IPS-20b (cell line): ENCODE data around the gene UST.

Experiments used
- H3K27ac ChIP-seq: one replicate; pipeline ENCODE4 v1.5.1; 2013; ENCODE audit warnings: low read length
- H3K27me3 ChIP-seq: 2 replicates; pipeline ENCODE4 v1.6.1; 2013; ENCODE audit warnings: mild to moderate bottlenecking, low read length, inconsistent platforms; ENCODE audit not compliant: insufficient read depth
- H3K36me3 ChIP-seq: 2 replicates; pipeline ENCODE4 v1.6.1; 2013; ENCODE audit warnings: low read depth, mild to moderate bottlenecking, inconsistent platforms, low read length, moderate library complexity; ENCODE audit not compliant: insufficient read depth
- H3K4me1 ChIP-seq: 2 replicates; pipeline ENCODE4 v1.6.1; 2013; ENCODE audit warnings: mild to moderate bottlenecking, control low read depth, inconsistent platforms, low read length, moderate library complexity; ENCODE audit not compliant: insufficient read depth
- H3K4me3 ChIP-seq: 2 replicates; pipeline ENCODE4 v1.5.1; 2013; ENCODE audit warnings: mild to moderate bottlenecking, low read length, inconsistent platforms
- H3K9ac ChIP-seq: 2 replicates; pipeline ENCODE4 v1.6.1; 2013; ENCODE audit warnings: low read depth, mild to moderate bottlenecking, inconsistent platforms, low read length, moderate library complexity
- H3K9me3 ChIP-seq: 2 replicates; pipeline ENCODE4 v1.6.1; 2013; ENCODE audit warnings: mild to moderate bottlenecking, low read depth, low read length, inconsistent platforms; ENCODE audit not compliant: insufficient read depth

The UST gene

DNA sequence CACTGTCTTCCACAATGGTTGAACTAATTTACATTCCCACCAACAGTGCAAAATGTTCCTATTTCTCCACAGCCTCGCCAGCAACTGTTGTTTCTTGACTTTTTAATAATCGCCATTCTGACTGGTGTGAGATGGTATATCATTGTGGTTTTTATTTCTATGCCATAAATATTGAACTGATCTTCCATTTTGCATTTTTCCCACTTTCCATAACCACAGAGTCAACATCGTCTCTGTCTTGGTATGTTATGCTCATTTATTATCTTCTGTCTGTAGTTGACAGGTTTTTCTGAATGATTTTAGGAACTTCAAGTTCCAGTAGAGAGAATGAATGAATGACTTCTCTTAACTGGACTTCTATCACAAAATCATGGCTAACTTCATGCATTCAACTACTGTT is 259.8 kb downstream of the UST start:
- Histone ChIP-seq H3K4me1 (no peaks in the 10 kb centered on the region), H3K27me3 (no peaks in the 10 kb centered on the region), H3K9me3 (peaks cover 1% of the 10 kb centered on the region; the same call in 1 of the 2 replicates), H3K36me3 (peaks cover 6% of the 10 kb centered on the region), H3K4me3 (no peak overlapping the region), H3K27ac (no peak overlapping the region), H3K9ac (no peak overlapping the region)

DNA sequence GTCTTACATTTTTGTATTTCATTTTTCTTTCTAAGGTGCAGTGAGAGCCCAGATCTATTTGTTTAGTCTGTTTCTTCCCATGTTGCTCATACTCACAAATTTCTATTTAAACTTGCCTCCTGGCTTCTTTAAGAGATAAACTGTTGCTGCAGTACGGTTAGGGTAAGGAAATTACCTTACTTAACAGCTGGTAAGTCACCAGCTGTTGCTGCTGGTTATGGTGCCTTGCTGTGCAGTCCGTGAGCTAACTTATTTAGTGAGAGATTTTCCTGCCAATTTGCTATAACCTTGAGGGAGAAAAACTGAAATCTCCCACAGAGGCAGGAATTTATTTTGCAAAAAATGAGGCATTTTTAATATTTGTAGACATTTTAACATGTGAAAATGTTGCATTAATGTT is 261.0 kb downstream of the UST start:
- no peak overlapping the region for H3K27ac ChIP-seq

DNA sequence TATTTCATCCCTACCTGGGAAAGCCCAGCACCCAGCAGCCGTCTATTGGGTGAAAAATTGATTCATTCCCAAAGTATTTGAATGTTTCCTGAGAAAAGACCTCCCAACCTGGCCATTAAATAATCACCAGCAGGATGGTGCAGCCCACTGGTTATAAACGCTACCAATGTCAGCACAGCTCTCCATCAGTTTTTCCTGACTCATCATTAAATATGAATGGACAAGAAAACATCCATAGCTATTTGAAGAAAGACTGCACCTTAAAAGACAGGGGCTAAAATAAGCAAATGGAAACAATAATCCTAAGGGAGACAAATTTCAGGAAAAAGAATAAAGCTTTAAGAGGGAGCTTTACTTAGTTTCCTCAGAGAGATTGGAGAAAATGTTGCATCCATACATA is 261.9 kb downstream of the UST start:
- no peaks in the 10 kb centered on the region for H3K9me3 ChIP-seq
- no peak overlapping the region for H3K9ac ChIP-seq
- H3K27ac ChIP-seq, result no peak overlapping the region
- H3K36me3 ChIP-seq, result peaks cover 6% of the 10 kb centered on the region
- H3K27me3 ChIP-seq, result no peaks in the 10 kb centered on the region
- peaks cover 4% of the 10 kb centered on the region; the same call in 1 of the 2 replicates for H3K4me1 ChIP-seq
- no peak overlapping the region for H3K4me3 ChIP-seq

More for the DNA sequence above, 261.0 kb downstream of the UST start:
- H3K4me1 ChIP-seq, result no peaks in the 10 kb centered on the region; the same call in 1 of the 2 replicates
- H3K4me3 ChIP-seq, result no peak overlapping the region
- H3K9ac ChIP-seq, result no peak overlapping the region
- H3K27me3 ChIP-seq, result no peaks in the 10 kb centered on the region
- H3K36me3 ChIP-seq, result peaks cover 6% of the 10 kb centered on the region
- H3K9me3 ChIP-seq, result no peaks in the 10 kb centered on the region

DNA sequence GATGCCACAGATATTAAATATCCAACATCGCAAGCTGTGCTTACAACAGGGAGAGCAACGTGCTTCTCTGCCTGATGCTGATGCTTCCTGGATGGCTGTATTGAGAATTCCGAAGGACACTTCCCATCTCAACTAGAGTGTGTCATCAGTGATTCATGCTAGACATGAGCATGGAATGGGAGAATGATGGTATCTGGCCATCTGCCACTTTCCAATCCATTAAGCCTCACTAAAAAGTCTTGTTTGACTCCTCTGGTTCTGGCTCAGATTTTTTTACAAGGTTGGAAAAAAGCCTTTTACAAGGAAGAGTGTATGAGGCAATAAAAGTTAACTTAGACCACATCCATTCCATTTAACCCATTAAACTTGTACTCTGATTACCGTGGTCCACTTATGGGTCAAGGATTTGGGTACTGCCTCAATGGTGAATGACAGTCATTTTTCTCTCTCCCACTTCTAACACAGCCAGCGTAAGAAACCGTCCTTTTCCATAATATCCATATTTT is 265.3 kb downstream of the UST start:
- Histone ChIP-seq H3K27ac (no peak overlapping the region), H3K4me1 (peaks cover 17% of the 10 kb centered on the region; the same call in 1 of the 2 replicates), H3K4me3 (no peak overlapping the region), H3K27me3 (no peaks in the 10 kb centered on the region), H3K36me3 (no peaks in the 10 kb centered on the region), H3K9ac (no peak overlapping the region), H3K9me3 (no peaks in the 10 kb centered on the region)

DNA sequence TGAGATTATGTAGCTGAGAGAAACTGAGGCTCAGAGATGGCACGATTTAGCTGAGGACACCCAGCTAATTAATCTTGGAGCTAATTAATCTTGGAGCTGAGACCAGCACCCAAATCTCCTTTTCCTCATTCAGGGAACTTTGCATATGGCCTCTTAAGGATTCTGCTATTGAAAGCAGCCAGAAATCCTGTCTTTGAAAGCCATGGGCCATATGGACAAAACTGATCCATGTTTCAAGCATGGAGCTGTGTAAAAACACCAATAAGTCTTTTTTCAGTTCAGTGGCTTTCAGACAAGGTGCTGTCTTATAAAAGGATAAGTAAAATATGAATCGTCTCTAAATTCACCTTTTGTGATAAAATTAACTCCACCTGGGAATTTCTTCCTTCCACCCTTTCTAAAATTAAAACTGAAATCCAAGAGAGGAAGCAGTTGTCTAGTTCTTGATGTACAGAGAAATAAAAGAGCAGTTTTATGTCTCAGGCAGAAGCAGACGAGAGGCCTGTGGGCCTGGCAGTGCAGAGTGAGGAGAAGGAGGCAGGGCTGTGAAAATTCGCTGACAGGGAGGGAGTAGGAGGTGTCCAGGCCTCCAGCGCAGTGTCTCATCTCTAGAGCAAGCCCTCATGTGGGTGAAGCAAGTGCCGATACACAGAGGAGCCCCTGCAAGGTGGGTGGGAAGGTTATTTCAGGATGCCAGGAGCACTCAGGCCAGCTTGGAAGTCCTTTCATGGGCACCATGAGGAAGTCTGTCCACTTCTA is 266.9 kb downstream of the UST start:
- Histone ChIP-seq H3K9me3 (no peaks in the 10 kb centered on the region), H3K27ac (peak overlapping the region; percentile 51), H3K4me3 (no peak overlapping the region; the same call in 1 of the 2 replicates), H3K36me3 (peaks cover 2% of the 10 kb centered on the region; the same call in 1 of the 2 replicates), H3K9ac (peak overlapping the region; percentile 59; the same call in 1 of the 2 replicates), H3K4me1 (peaks cover 17% of the 10 kb centered on the region; the same call in 1 of the 2 replicates), H3K27me3 (no peaks in the 10 kb centered on the region)

DNA sequence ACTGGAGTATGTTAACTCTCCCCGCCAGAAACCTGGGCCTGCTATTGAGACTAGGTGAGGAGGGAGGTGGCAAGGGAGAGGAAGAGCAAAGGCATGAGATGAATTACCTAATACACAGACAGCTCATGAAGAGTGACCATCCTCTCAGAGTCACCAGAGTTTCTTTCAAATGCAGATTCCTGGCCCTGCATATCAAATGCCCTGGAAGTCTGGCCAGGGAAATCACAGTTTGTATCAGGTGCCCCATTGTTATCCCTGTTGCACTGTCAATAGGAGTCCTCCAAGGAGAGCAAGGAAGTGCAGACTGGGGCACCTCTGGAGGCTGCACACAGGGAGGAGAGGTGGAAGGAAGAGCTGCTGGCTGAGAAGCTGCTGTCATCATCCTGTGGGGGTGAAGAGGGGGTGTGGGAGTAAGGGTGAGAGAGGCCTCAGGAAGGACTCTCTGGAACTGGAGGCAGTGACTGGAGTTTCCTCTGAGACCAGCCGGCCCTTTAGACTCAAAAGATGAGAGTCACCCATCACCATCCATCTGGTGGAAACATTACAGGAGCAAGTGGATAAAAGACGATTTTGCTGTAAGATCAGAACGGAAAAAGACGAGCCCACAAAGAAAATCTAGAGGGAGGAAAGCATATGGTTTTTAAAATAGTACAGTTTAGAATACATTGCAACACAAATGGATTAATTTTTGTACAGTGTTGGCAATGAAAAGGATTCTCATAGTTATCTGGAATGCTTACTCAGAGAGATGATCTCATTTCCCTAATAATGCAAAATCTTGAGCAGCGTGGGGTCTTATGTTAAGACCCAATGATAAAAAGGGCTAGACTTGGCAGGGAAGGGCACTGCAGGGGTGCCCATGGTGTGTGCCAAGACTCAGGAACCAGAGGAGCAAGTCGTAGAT is 268.1 kb downstream of the UST start:
- peaks cover 13% of the 10 kb centered on the region; the same call in 1 of the 2 replicates for H3K36me3 ChIP-seq
- H3K4me3 ChIP-seq, result peak overlapping the region; percentile 1; the same call in 1 of the 2 replicates
- H3K9ac ChIP-seq, result peak overlapping the region; percentile 25; the same call in 1 of the 2 replicates
- peak overlapping the region; percentile 51 for H3K27ac ChIP-seq
- no peaks in the 10 kb centered on the region for H3K9me3 ChIP-seq
- H3K4me1 ChIP-seq, result peaks cover 17% of the 10 kb centered on the region; the same call in 1 of the 2 replicates
- H3K27me3 ChIP-seq, result no peaks in the 10 kb centered on the region

DNA sequence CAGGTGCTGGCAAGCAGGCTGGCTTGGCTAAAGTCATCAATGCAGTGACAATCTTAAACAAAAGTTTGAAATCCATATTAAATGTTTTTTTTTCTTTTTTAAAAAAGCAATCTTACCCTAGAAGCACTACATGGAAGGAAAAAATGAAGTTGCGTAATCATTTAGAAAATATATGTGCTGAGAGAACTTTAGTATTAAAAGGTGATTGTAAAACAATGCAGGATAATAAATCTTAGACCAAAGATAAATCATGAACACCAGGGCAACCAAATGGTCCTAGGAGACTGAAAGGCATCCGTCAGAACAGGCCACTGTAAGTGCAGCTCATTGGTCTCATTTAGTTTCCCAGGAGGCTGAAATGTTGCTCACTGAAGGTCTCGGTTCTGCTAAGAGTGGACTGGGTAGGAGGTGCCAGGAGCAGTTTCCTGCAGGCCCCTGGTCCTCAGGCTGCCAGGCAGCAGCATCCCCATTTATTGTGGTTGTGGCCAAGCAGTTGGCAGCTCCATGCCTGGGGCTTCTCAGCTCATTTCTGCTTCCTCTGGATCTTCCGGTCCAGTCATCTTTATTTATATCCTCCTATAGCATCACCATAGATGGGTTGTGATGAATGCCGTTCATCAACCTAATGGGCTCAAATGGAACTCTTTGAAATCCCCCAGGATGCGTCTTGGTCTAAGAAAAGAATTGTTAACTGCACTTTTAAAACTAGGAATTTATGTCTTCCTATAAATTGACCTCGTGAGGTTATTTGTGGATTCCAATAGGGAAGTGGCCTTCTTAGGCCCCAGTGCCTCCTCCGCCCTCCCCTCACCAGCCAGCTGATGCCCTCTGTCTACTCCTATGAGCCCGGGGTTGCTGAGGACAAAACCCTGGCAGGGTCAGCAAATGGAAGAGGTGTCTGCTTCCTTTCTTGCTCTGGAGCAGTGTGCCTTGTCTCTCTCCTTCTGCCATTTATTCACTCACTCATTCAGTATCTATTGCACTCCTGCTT is 269.0 kb downstream of the UST start:
- no peak overlapping the region for H3K4me3 ChIP-seq
- peaks cover 17% of the 10 kb centered on the region; the same call in 1 of the 2 replicates for H3K4me1 ChIP-seq
- H3K9me3 ChIP-seq, result no peaks in the 10 kb centered on the region
- H3K27ac ChIP-seq, result peak overlapping the region; percentile 50
- peaks cover 22% of the 10 kb centered on the region; the same call in 1 of the 2 replicates for H3K36me3 ChIP-seq
- no peaks in the 10 kb centered on the region for H3K27me3 ChIP-seq
- peak overlapping the region; percentile 25; the same call in 1 of the 2 replicates for H3K9ac ChIP-seq

DNA sequence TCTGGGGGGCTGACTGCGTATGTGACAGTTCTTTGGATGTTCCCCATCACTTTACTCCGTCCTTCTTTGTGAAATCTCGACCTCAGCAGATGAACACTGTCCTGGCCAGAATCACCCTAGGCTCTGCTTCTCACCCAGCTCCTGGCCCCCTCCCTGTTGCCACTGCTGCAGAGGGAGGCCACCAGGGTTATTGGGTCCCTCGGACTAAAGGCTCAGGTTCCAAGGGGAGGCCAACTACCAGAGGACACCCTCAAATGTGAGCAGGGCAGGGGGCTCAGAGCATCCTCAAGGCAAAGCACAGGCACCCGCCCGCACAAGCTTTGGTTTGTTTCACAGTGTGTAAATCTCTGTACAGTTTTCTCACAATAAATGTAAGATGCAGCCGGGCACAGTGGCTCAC is 269.9 kb downstream of the UST start:
- H3K27ac ChIP-seq, result no peak overlapping the region
- peaks cover 30% of the 10 kb centered on the region for H3K36me3 ChIP-seq
- no peaks in the 10 kb centered on the region for H3K27me3 ChIP-seq
- H3K4me1 ChIP-seq, result peaks cover 17% of the 10 kb centered on the region; the same call in 1 of the 2 replicates
- H3K9me3 ChIP-seq, result no peaks in the 10 kb centered on the region
- no peak overlapping the region for H3K4me3 ChIP-seq
- no peak overlapping the region for H3K9ac ChIP-seq

DNA sequence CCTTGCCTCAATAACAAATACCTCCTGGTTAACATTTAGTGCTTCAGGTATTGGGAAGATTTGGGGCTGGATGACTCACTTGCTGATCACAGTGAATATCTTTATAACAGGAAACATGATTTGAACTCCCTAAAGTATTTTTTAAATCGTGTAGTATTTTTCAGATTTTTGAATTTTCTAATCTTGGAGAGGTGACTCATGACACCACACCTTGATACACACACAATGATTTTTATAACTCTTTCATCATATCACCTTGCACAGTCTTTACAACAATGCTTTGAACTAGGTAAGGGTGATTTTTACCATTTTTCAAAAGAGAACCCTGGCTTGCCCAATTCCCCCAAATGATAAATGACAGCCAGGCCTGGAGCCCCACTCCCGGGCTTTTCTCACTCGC is 273.5 kb downstream of the UST start:
- Histone ChIP-seq H3K9me3 (no peaks in the 10 kb centered on the region), H3K27ac (no peak overlapping the region), H3K4me1 (peaks cover 6% of the 10 kb centered on the region; the same call in 1 of the 2 replicates), H3K27me3 (no peaks in the 10 kb centered on the region), H3K9ac (no peak overlapping the region), H3K36me3 (peaks cover 44% of the 10 kb centered on the region), H3K4me3 (no peak overlapping the region)

DNA sequence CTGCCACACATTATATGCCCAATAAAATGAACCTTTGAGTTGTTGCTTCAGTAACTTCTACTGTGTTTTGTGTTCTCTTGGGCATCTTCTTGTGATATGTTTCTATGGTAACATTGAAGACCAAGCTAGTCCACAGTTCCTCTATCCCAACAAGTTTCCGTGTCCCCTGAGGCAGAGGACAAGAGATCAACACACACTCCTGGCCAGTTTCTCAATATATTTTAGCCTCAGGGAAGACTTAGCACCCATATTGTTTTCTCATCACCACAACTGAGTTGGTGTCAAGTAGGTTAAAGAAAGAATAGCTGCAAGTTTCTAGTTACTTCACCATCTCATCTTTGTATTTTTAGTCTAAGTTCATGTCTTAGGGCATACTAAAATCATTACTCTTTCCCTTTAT is 277.5 kb downstream of the UST start:
- H3K4me1 ChIP-seq, result no peaks in the 10 kb centered on the region
- H3K27ac ChIP-seq, result no peak overlapping the region
- no peaks in the 10 kb centered on the region for H3K27me3 ChIP-seq
- no peaks in the 10 kb centered on the region for H3K9me3 ChIP-seq
- no peak overlapping the region for H3K9ac ChIP-seq
- peaks cover 36% of the 10 kb centered on the region for H3K36me3 ChIP-seq
- H3K4me3 ChIP-seq, result no peak overlapping the region
